Pericardium fibroblast (primary cell): ENCODE results near the gene KHDC1L. TPM values are rescaled to one million over a fixed set of nuclear protein-coding genes. Genes with fewer than 3 reads are reported as not detected.

Source experiments
- total RNA-seq: library from RNA; depleted of rRNA; stranded (reverse); fragments of >200 nt; gene quantifications from 2 replicates; pipeline ENCODE4 v1.2.3, GENCODE V29; 2015

The KHDC1L gene, protein sequence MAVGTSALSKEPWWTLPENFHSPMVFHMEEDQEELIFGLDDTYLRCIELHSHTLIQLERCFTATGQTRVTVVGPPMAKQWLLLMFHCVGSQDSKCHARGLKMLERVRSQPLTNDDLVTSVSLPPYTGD
- total RNA-seq: not detected in 2 replicates

DNA sequence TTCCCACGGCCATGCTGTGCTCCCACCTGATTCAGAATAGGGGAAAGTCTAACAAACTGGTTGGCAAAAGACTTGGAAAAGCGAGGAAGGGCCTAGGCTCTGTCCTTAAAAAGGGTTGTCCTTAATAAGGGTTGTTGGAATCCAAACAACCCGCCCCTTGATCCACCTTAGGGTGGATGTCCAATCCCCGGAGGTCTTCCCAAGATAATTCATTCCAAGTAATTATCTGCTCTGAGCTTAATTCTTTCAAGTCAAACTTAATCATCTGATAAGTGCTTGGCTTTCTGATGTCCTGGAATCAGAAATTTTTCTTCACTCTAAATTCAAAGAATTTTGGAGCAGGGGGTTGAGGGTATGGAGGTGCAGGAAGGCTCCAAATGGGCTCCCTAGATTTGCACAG lies at the start of gene KHDC1L:
TSS of gene KHDC1L (minus strand) at position 101 of the 400 bp plus-strand sequence. CDS start at position 13, 88 bp downstream.

DNA sequence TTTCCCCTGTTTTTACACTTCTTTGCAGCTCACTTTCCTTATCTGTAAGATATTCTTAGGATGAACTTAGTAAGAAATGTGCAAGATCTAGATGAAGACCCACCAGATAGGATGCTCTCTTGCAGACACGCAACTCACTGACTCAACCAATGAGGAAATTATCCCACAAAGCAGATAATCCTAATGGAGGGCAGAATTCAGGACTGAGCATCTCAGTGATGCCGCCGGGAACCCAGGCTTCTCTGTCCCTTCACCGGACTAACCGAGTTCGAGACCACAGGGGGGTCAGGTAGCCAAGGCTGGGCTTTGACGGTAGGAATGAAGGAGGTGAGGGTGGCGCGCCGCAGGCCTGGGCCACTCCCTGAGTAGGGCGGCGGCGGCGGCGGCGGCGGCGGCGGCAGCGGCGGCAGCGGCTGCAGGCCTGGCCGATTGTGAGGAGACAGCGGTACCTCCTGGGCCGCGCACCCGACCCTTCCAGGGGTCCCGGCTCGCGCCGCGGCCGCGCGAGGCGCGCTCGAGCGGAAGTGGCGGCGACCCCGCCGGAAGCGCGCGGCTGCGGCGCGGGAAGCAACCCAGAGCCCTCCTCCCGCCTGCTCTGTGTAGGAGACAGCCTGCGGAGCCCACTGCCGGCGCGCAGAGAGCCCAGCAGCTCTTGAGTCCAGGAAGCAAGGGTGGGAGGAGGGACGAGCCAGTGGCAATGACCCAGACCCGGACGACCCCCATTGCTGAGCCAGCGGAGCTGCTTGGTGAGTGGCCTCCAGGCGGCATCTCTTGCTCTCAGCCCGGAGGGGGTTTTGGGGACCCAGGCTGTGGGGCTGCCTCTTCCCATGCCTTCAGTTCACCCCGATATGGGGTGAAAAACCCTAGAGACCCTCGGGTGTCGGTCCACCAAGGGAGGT lies 37.6 kb upstream of the KHDC1L start, which contains the start of gene KHDC1:
TSS of gene KHDC1 (minus strand) at position 526 of the 899 bp plus-strand sequence. CDS start 20,679 bp downstream, outside the sequence.

Other genes with a start within 250 kb of the KHDC1L start
- 4.1 and 4.6 TPM in 2 replicates for gene KHDC1, start 37.7 kb upstream of the KHDC1L start, total RNA-seq
- gene DPPA5, start 128.8 kb upstream of the KHDC1L start, total RNA-seq: not detected in 2 replicates
- not detected in 2 replicates for gene KHDC3L, start 137.2 kb upstream of the KHDC1L start, total RNA-seq
- gene OOEP, start 144.4 kb upstream of the KHDC1L start, total RNA-seq: 0.23 TPM in 1 of 2 replicates, not detected in the other
- 0.09 and 0.70 TPM in 2 replicates for gene DDX43, start 169.3 kb upstream of the KHDC1L start, total RNA-seq
- gene CGAS, start 226.8 kb upstream of the KHDC1L start, total RNA-seq: 2.7 and 2.8 TPM in 2 replicates
- 18.3 and 23.7 TPM in 2 replicates for gene MTO1, start 236.2 kb upstream of the KHDC1L start, total RNA-seq